ENCODE data around the gene CCR9. TPM values are rescaled to one million over a fixed set of nuclear protein-coding genes. Genes with fewer than 3 reads are reported as not detected.

Gene CCR9
- total RNA-seq, 1 donor from 2014 or later: 0.48 TPM

GRCh38 chr3:45907769-45908705, 21.7 kb downstream of the CCR9 start:
- DNase-seq (ENCODE audit: low spot score): peak; percentile 87

- no peak for DNase-seq (ENCODE audit: low spot score)
These were observed 22.4 kb downstream of the CCR9 start for GRCh38 chr3:45908761-45909160.

GRCh38 chr3:45909542-45909941, 23.2 kb downstream of the CCR9 start:
- no peak for DNase-seq (ENCODE audit: low spot score)

GRCh38 chr3:45910892-45911291, 24.5 kb downstream of the CCR9 start:
- DNase-seq (ENCODE audit: low spot score): no peak

- DNase-seq (ENCODE audit: low spot score): no peak
These were observed 25.3 kb downstream of the CCR9 start for GRCh38 chr3:45911511-45912226.

- DNase-seq (ENCODE audit: low spot score): no peak
These were observed 26.1 kb downstream of the CCR9 start for GRCh38 chr3:45912435-45912834.

GRCh38 chr3:45914362-45915058, 28.2 kb downstream of the CCR9 start:
- no peak for DNase-seq (ENCODE audit: low spot score)

GRCh38 chr3:45915059-45915439, 28.7 kb downstream of the CCR9 start:
- no peak for DNase-seq (ENCODE audit: low spot score)

- DNase-seq (ENCODE audit: low spot score): no peak
These were observed 29.3 kb downstream of the CCR9 start for GRCh38 chr3:45915518-45916231.

GRCh38 chr3:45917146-45917898, 31.0 kb downstream of the CCR9 start:
- DNase-seq (ENCODE audit: low spot score): no peak

- no peak for DNase-seq (ENCODE audit: low spot score)
These were observed 35.1 kb downstream of the CCR9 start for GRCh38 chr3:45921158-45922038.

- DNase-seq (ENCODE audit: low spot score): no peak
These were observed 35.6 kb downstream of the CCR9 start for GRCh38 chr3:45922039-45922326.

- no peak for DNase-seq (ENCODE audit: low spot score)
These were observed 36.7 kb downstream of the CCR9 start for GRCh38 chr3:45922950-45923590.

- no peak for DNase-seq (ENCODE audit: low spot score)
These were observed 37.4 kb downstream of the CCR9 start for GRCh38 chr3:45923755-45924154.

GRCh38 chr3:45927881-45928280, 41.5 kb downstream of the CCR9 start:
- DNase-seq (ENCODE audit: low spot score): no peak

- no peak for DNase-seq (ENCODE audit: low spot score)
These were observed 42.8 kb downstream of the CCR9 start for GRCh38 chr3:45929042-45929679.

GRCh38 chr3:45931496-45931895, 45.2 kb downstream of the CCR9 start:
- DNase-seq (ENCODE audit: low spot score): no peak

GRCh38 chr3:45932112-45932511, 45.8 kb downstream of the CCR9 start:
- no peak for DNase-seq (ENCODE audit: low spot score)

- peak; percentile 51 for DNase-seq (ENCODE audit: low spot score)
These were observed 47.2 kb downstream of the CCR9 start for GRCh38 chr3:45933591-45933990.

Data from umbilical cord (tissue), 2 donors.